ENCODE data around the gene TRAF3. TPM values are rescaled to one million over a fixed set of nuclear protein-coding genes. Genes with fewer than 3 reads are reported as not detected.

TRAF3 gene, protein sequence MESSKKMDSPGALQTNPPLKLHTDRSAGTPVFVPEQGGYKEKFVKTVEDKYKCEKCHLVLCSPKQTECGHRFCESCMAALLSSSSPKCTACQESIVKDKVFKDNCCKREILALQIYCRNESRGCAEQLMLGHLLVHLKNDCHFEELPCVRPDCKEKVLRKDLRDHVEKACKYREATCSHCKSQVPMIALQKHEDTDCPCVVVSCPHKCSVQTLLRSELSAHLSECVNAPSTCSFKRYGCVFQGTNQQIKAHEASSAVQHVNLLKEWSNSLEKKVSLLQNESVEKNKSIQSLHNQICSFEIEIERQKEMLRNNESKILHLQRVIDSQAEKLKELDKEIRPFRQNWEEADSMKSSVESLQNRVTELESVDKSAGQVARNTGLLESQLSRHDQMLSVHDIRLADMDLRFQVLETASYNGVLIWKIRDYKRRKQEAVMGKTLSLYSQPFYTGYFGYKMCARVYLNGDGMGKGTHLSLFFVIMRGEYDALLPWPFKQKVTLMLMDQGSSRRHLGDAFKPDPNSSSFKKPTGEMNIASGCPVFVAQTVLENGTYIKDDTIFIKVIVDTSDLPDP
- total RNA-seq (2021) (8.2 to 11.2 TPM (median 9.6 TPM) in 3 replicates), Bru-seq, nascent RNA (percentile 53 among the genes with signal in this experiment)
- long read RNA-seq, experiment 1, transcript TRAF3-203 (12 exons, 2,459 nt): major isoform, 14 of 29 reads
- long read RNA-seq, experiment 1, partial matches to known transcripts: 3 of 29 reads
- long read RNA-seq, experiment 1, other reads (novel, unspliced or antisense): 12 of 29 reads
- long read RNA-seq, experiment 2, partial matches to known transcripts: 1 of 11 reads
- long read RNA-seq, experiment 2, other reads (novel, unspliced or antisense): 7 of 11 reads
- long read RNA-seq, experiment 3, partial matches to known transcripts: 0 of 1 reads
- long read RNA-seq, experiment 3, other reads (novel, unspliced or antisense): 1 of 1 reads

DNA sequence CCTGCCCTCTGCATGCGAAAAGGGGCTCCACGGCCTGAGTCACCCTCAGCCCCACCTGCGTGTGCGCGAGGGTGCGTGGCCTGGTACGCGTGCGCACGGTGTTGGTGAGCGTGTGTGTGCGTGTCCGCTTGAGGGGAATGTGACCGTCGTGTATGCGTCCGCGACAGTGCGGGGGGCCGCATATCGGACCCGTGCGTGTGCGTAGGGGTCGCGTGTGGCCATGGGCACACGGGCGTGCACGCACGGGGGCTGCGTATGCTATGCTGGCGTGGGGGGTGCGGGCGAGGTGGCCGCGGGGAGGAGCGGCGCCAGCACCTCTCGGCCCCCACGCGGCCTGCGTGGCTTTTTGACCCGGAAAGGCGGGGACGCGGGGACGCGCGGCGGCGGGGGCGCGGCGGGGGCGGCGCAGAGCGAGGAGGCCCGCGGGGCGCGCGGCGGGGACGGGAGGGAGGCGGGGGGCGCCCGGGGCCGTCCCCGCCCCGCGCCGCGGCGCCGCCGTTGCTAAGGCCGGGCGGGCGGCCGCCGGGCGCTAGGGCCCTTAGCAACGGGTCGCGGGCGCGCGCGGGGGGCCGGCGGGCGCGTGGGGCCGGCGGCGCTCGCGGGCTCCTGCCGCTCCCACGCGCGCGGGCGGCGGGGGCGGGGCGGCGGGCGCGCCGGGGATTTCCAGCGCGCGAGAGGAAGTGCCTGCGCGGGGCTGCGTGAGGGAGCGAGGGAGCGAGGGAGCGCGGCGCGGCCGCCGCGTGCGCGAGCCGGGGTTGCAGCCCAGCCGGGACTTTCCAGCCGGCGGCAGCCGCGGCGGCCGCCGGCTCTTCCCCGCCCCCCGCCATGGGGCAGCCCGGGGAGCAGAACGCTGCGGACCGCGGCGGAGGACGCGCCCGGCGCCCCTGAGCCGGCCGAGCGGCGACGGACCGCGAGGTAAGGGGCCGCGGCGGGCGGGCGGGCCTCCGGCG, at the start of gene TRAF3:
Gene TRAF3, plus strand, starts transcription at position 689 of the 950 bp plus-strand sequence. CDS start 92,753 bp downstream, outside the sequence.
- POLR2A ChIA-PET: no interaction called here
- TF ChIP-seq, protein P1, sequence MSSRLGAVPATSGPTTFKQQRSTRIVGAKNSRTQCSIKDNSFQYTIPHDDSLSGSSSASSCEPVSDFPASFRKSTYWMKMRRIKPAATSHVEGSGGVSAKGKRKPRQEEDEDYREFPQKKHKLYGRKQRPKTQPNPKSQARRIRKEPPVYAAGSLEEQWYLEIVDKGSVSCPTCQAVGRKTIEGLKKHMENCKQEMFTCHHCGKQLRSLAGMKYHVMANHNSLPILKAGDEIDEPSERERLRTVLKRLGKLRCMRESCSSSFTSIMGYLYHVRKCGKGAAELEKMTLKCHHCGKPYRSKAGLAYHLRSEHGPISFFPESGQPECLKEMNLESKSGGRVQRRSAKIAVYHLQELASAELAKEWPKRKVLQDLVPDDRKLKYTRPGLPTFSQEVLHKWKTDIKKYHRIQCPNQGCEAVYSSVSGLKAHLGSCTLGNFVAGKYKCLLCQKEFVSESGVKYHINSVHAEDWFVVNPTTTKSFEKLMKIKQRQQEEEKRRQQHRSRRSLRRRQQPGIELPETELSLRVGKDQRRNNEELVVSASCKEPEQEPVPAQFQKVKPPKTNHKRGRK (CRISPR knock-in tag; IDR thresholded peaks at IDR 0.05; ENCODE audit: borderline replicate concordance): no peak
- TF ChIP-seq, protein P2, sequence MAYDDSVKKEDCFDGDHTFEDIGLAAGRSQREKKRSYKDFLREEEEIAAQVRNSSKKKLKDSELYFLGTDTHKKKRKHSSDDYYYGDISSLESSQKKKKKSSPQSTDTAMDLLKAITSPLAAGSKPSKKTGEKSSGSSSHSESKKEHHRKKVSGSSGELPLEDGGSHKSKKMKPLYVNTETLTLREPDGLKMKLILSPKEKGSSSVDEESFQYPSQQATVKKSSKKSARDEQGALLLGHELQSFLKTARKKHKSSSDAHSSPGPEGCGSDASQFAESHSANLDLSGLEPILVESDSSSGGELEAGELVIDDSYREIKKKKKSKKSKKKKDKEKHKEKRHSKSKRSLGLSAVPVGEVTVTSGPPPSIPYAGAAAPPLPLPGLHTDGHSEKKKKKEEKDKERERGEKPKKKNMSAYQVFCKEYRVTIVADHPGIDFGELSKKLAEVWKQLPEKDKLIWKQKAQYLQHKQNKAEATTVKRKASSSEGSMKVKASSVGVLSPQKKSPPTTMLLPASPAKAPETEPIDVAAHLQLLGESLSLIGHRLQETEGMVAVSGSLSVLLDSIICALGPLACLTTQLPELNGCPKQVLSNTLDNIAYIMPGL (CRISPR knock-in tag; IDR thresholded peaks at IDR 0.05): 0 out of 2 replicates have a peak, but pooled peaks have one; percentile 5
- Mint-ChIP-seq H3K4me3 (peak within 1 kb of the TSS; percentile 85), H3K4me1 (peaks cover 40% of the 10 kb centered on the region), H3K36me3 (no peaks in the 10 kb centered on the region), H3K27ac (peak within 1 kb of the TSS; percentile 85; the same call in 1 of the 2 replicates), H3K27me3 (ENCODE audit: low read depth) (peaks cover 17% of the 10 kb centered on the region), H3K9me3 (no peaks in the 10 kb centered on the region)
- peak; percentile 48 for DNase-seq (ENCODE audit: low spot score)
- ATAC-seq: peak; percentile 12
- CTCF ChIA-PET: interaction anchor here (0.9 to 1.5 kb wide), 3 partner anchors 8 to 140 kb away, joined by 3 to 6 read pairs (median 3); no protein-coding TSS in a partner anchor

DNA sequence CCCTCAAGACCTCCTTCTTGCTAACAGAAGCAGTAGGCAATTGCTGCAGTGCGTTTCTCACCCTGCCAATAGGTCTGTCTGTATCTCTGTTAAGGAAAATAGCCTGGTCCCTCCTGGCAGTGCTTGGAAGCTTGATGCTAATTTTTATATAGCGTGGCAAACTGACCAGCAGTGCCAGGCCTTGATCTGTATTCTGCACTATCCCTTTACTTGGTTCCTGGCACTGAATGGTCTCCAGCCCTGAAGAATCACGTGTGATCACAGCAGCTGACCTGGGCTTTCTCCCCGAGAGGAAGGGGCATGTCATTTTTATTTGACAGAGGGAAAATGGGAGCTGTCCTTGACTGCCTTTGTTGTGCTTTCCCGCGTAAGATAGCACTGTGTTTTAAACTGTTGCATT, 48.7 kb upstream of the TRAF3 start:
- POLR2A ChIA-PET: interaction anchor here (1.0 kb wide), 1 partner anchor 13 kb away, joined by 3 read pairs; no protein-coding TSS in a partner anchor
- CTCF ChIA-PET: no interaction called here
- DNase-seq (ENCODE audit: low spot score) (no peak), ATAC-seq (no peak)
- no peaks in the 10 kb centered on the region for H3K27me3 Mint-ChIP-seq (ENCODE audit: low read depth)
- H3K4me1 Mint-ChIP-seq: 0 out of 2 replicates have a peak, but pooled peaks cover 2% of the 10 kb centered on the region
- peak overlapping the region; percentile 46; the same call in 1 of the 2 replicates for H3K27ac Mint-ChIP-seq
- no peaks in the 10 kb centered on the region for H3K9me3 Mint-ChIP-seq
- H3K36me3 Mint-ChIP-seq: peaks cover 43% of the 10 kb centered on the region
- H3K4me3 Mint-ChIP-seq: no peak overlapping the region
- no peak for TF ChIP-seq ZNF671 (CRISPR knock-in tag; IDR thresholded peaks at IDR 0.05)
- TF ChIP-seq SP1 (CRISPR knock-in tag; conservative IDR thresholded peaks at IDR 0.05): no peak
- no peak for TF ChIP-seq OVOL2 (CRISPR knock-in tag; IDR thresholded peaks at IDR 0.05; ENCODE audit: borderline replicate concordance)
- no peak for TF ChIP-seq JAZF1 (CRISPR knock-in tag; IDR thresholded peaks at IDR 0.05)
- TF ChIP-seq, protein P3, sequence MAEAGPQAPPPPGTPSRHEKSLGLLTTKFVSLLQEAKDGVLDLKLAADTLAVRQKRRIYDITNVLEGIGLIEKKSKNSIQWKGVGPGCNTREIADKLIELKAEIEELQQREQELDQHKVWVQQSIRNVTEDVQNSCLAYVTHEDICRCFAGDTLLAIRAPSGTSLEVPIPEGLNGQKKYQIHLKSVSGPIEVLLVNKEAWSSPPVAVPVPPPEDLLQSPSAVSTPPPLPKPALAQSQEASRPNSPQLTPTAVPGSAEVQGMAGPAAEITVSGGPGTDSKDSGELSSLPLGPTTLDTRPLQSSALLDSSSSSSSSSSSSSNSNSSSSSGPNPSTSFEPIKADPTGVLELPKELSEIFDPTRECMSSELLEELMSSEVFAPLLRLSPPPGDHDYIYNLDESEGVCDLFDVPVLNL (CRISPR knock-in tag; IDR thresholded peaks at IDR 0.05; ENCODE audit: borderline replicate concordance, low read depth): no peak
- TF ChIP-seq NFE2L1 (CRISPR knock-in tag; IDR thresholded peaks at IDR 0.05): no peak
- TF ChIP-seq, protein P4, sequence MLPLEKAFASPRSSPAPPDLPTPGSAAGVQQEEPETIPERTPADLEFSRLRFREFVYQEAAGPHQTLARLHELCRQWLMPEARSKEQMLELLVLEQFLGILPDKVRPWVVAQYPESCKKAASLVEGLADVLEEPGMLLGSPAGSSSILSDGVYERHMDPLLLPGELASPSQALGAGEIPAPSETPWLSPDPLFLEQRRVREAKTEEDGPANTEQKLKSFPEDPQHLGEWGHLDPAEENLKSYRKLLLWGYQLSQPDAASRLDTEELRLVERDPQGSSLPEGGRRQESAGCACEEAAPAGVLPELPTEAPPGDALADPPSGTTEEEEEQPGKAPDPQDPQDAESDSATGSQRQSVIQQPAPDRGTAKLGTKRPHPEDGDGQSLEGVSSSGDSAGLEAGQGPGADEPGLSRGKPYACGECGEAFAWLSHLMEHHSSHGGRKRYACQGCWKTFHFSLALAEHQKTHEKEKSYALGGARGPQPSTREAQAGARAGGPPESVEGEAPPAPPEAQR (CRISPR knock-in tag; IDR thresholded peaks at IDR 0.05): no peak
- TF ChIP-seq NFATC4 (CRISPR knock-in tag; IDR thresholded peaks at IDR 0.05): no peak
- TF ChIP-seq SOX15 (CRISPR knock-in tag; IDR thresholded peaks at IDR 0.05): no peak
- TF ChIP-seq, protein P5, sequence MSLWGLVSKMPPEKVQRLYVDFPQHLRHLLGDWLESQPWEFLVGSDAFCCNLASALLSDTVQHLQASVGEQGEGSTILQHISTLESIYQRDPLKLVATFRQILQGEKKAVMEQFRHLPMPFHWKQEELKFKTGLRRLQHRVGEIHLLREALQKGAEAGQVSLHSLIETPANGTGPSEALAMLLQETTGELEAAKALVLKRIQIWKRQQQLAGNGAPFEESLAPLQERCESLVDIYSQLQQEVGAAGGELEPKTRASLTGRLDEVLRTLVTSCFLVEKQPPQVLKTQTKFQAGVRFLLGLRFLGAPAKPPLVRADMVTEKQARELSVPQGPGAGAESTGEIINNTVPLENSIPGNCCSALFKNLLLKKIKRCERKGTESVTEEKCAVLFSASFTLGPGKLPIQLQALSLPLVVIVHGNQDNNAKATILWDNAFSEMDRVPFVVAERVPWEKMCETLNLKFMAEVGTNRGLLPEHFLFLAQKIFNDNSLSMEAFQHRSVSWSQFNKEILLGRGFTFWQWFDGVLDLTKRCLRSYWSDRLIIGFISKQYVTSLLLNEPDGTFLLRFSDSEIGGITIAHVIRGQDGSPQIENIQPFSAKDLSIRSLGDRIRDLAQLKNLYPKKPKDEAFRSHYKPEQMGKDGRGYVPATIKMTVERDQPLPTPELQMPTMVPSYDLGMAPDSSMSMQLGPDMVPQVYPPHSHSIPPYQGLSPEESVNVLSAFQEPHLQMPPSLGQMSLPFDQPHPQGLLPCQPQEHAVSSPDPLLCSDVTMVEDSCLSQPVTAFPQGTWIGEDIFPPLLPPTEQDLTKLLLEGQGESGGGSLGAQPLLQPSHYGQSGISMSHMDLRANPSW (CRISPR knock-in tag; conservative IDR thresholded peaks at IDR 0.05; ENCODE audit: low read depth): no peak
- TF ChIP-seq MXD4 (CRISPR knock-in tag; IDR thresholded peaks at IDR 0.05; ENCODE audit: borderline replicate concordance): no peak
- TF ChIP-seq, protein P6, sequence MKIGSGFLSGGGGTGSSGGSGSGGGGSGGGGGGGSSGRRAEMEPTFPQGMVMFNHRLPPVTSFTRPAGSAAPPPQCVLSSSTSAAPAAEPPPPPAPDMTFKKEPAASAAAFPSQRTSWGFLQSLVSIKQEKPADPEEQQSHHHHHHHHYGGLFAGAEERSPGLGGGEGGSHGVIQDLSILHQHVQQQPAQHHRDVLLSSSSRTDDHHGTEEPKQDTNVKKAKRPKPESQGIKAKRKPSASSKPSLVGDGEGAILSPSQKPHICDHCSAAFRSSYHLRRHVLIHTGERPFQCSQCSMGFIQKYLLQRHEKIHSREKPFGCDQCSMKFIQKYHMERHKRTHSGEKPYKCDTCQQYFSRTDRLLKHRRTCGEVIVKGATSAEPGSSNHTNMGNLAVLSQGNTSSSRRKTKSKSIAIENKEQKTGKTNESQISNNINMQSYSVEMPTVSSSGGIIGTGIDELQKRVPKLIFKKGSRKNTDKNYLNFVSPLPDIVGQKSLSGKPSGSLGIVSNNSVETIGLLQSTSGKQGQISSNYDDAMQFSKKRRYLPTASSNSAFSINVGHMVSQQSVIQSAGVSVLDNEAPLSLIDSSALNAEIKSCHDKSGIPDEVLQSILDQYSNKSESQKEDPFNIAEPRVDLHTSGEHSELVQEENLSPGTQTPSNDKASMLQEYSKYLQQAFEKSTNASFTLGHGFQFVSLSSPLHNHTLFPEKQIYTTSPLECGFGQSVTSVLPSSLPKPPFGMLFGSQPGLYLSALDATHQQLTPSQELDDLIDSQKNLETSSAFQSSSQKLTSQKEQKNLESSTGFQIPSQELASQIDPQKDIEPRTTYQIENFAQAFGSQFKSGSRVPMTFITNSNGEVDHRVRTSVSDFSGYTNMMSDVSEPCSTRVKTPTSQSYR (CRISPR knock-in tag; IDR thresholded peaks at IDR 0.05): no peak
- TF ChIP-seq, protein P7, sequence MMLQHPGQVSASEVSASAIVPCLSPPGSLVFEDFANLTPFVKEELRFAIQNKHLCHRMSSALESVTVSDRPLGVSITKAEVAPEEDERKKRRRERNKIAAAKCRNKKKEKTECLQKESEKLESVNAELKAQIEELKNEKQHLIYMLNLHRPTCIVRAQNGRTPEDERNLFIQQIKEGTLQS (CRISPR knock-in tag; conservative IDR thresholded peaks at IDR 0.05): no peak

Data from WTC11 (cell line).